ENCODE results near the gene FBXO33.

The FBXO33 gene

GRCh38 chr14:39432179-39432618, at the start of gene FBXO33:
Gene FBXO33 (minus strand): TSS chr14:39432433. CDS start chr14:39432162, 271 bp downstream.
- H3K4me2 ChIP-seq = peak within 1 kb of the TSS; percentile 90
- H2AFZ ChIP-seq (ENCODE audit: low read depth) = peak within 1 kb of the TSS; percentile 72
- H3K27me3 ChIP-seq (ENCODE audit: insufficient read depth, low read depth) = no peaks in the 10 kb centered on the region
- H3K9ac ChIP-seq = peak within 1 kb of the TSS; percentile 90
- peaks cover 28% of the 10 kb centered on the region for H3K4me1 ChIP-seq (ENCODE audit: low read depth, poor library complexity, severe bottlenecking)
- no peak within 1 kb of the TSS for H3K4me3 ChIP-seq (IDR thresholded peaks at IDR 0.05; ENCODE audit: insufficient read depth, low read depth, low read length)
- no peaks in the 10 kb centered on the region for H4K20me1 ChIP-seq (ENCODE audit: insufficient read depth)
- no peaks in the 10 kb centered on the region for H3K36me3 ChIP-seq (ENCODE audit: insufficient read depth)
- TF ChIP-seq CTCF (conservative IDR thresholded peaks at IDR 0.05; ENCODE audit: low read depth, low read length) = no peak
- peak within 1 kb of the TSS; percentile 91 for H3K27ac ChIP-seq
- peaks cover 43% of the 10 kb centered on the region for H3K79me2 ChIP-seq (ENCODE audit: insufficient read depth, low read depth)

- Histone ChIP-seq H4K20me1 (ENCODE audit: insufficient read depth) (no peaks in the 10 kb centered on the region), H2AFZ (ENCODE audit: low read depth) (no peak overlapping the region), H3K27me3 (ENCODE audit: insufficient read depth, low read depth) (no peaks in the 10 kb centered on the region), H3K79me2 (ENCODE audit: insufficient read depth, low read depth) (no peaks in the 10 kb centered on the region), H3K36me3 (ENCODE audit: insufficient read depth) (no peaks in the 10 kb centered on the region), H3K9ac (no peak overlapping the region), H3K4me2 (peak overlapping the region; percentile 43), H3K27ac (no peak overlapping the region), H3K4me3 (IDR thresholded peaks at IDR 0.05; ENCODE audit: insufficient read depth, low read depth, low read length) (no peak overlapping the region), H3K4me1 (ENCODE audit: low read depth, poor library complexity, severe bottlenecking) (peaks cover 20% of the 10 kb centered on the region)
- no peak for TF ChIP-seq CTCF (conservative IDR thresholded peaks at IDR 0.05; ENCODE audit: low read depth, low read length)
These were observed 42.2 kb upstream of the FBXO33 start for GRCh38 chr14:39474416-39474911.

GRCh38 chr14:39472078-39472477, 39.8 kb upstream of the FBXO33 start:
- no peak overlapping the region for H2AFZ ChIP-seq (ENCODE audit: low read depth)
- H3K4me3 ChIP-seq (IDR thresholded peaks at IDR 0.05; ENCODE audit: insufficient read depth, low read depth, low read length) = no peak overlapping the region
- no peaks in the 10 kb centered on the region for H4K20me1 ChIP-seq (ENCODE audit: insufficient read depth)
- H3K79me2 ChIP-seq (ENCODE audit: insufficient read depth, low read depth) = no peaks in the 10 kb centered on the region
- H3K36me3 ChIP-seq (ENCODE audit: insufficient read depth) = no peaks in the 10 kb centered on the region
- no peak overlapping the region for H3K9ac ChIP-seq
- H3K4me1 ChIP-seq (ENCODE audit: low read depth, poor library complexity, severe bottlenecking) = peaks cover 23% of the 10 kb centered on the region
- no peaks in the 10 kb centered on the region for H3K27me3 ChIP-seq (ENCODE audit: insufficient read depth, low read depth)
- TF ChIP-seq CTCF (conservative IDR thresholded peaks at IDR 0.05; ENCODE audit: low read depth, low read length) = no peak
- no peak overlapping the region for H3K4me2 ChIP-seq
- no peak overlapping the region for H3K27ac ChIP-seq

GRCh38 chr14:39469094-39469710, 37.0 kb upstream of the FBXO33 start:
- no peaks in the 10 kb centered on the region for H3K79me2 ChIP-seq (ENCODE audit: insufficient read depth, low read depth)
- no peaks in the 10 kb centered on the region for H4K20me1 ChIP-seq (ENCODE audit: insufficient read depth)
- no peak for TF ChIP-seq CTCF (conservative IDR thresholded peaks at IDR 0.05; ENCODE audit: low read depth, low read length)
- H3K36me3 ChIP-seq (ENCODE audit: insufficient read depth) = no peaks in the 10 kb centered on the region
- no peak overlapping the region for H3K27ac ChIP-seq
- H3K27me3 ChIP-seq (ENCODE audit: insufficient read depth, low read depth) = no peaks in the 10 kb centered on the region
- H3K4me1 ChIP-seq (ENCODE audit: low read depth, poor library complexity, severe bottlenecking) = peaks cover 8% of the 10 kb centered on the region
- H3K9ac ChIP-seq = no peak overlapping the region
- H3K4me2 ChIP-seq = no peak overlapping the region
- no peak overlapping the region for H3K4me3 ChIP-seq (IDR thresholded peaks at IDR 0.05; ENCODE audit: insufficient read depth, low read depth, low read length)
- no peak overlapping the region for H2AFZ ChIP-seq (ENCODE audit: low read depth)
